Measurements from ENCODE around the gene CLSTN1.
"Not testable (repeated sequence)": the region's sequence is repeated elsewhere in the genome, so short reads cannot be mapped to it uniquely, and the experiment has no call there.

CLSTN1 gene

GRCh38 chr1:9794081-9794480 is 29.7 kb downstream of the CLSTN1 start:
- no peak for DNase-seq

DNA sequence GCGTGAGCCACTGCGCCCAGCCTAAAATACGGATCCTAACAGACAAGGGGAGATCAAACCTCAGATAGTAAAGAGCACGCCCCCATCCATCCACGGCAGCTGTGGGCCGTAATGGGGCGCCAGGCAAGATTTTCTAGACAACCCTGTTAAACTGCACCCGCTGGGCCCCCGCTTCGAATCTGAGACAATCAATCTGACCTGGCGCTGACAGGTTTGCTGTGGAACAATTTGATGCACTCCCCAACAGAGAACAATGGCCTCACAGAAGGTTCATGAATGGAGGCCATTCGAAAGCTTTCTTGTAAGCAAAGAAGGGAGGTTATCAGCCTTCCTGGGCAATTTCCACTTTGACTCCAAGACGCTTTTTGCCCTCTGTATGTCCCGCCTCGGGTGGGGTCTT is 30.5 kb downstream of the CLSTN1 start:
- no peak for DNase-seq

GRCh38 chr1:9792156-9793042 is 31.4 kb downstream of the CLSTN1 start:
- peak; percentile 54 for DNase-seq

DNA sequence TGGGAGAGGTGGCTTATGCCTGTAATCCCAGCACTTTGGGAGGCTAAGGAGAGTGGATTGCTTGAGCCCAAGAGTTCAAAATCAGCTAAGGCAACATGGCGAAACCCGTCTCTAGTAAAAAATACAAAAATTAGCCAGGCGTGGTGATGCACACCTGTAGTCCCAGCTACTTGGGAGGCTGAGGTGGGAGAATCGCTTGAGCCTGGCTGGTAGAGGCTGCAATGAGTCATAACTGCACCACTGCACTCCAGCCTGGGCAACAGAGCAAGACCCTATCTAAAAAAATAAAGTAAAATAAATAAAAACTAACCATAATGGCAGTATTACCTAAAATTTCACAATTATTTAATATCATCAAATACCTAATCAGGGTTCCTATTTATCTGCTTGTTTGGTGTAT is 34.1 kb downstream of the CLSTN1 start:
- not testable (repeated sequence) for DNase-seq

- no peak for DNase-seq
Observed at GRCh38 chr1:9787702-9788101, 36.1 kb downstream of the CLSTN1 start.

DNA sequence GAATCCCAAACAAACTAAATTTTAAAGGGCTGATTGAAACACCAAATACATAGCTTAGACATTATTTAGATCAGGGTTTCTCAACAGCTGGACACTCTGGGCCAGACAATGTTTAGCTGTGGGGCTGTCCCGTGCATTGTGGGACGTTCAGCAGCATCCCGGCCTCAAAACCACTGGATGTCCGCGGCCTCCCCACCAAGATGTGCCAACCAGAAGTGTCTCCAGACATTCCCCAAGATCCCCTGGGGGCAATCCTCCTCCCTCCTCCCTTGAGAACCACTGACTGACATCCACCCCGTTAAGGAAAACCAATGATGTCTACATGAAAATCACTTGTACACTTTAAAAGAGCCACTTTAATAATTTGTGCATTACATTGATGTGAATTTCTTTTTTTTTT is 38.4 kb downstream of the CLSTN1 start:
- no peak for DNase-seq

- peak; percentile 34 for DNase-seq
Observed at GRCh38 chr1:9784508-9785133, 39.1 kb downstream of the CLSTN1 start.

DNA sequence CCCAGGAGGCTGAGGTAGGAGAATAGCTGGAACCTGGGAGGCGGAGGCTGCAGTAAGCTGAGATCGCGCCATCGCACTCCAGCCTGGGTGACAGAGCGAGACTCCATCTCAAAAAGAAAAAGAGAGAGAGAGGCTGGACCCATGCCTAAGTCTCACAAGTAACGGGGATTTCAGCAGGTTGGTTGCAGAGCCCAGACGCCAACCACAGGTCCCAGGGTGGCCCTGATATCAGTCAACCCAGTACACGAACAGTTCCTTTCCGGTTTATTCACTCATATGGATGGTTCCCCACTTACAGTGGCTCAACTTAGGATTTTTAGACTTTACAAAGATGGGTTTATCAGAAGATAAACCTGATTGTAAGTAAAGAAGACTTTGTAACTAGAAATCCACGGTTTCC is 40.9 kb downstream of the CLSTN1 start:
- DNase-seq = no peak

GRCh38 chr1:9782116-9782751 is 41.5 kb downstream of the CLSTN1 start:
- no peak for DNase-seq

DNA sequence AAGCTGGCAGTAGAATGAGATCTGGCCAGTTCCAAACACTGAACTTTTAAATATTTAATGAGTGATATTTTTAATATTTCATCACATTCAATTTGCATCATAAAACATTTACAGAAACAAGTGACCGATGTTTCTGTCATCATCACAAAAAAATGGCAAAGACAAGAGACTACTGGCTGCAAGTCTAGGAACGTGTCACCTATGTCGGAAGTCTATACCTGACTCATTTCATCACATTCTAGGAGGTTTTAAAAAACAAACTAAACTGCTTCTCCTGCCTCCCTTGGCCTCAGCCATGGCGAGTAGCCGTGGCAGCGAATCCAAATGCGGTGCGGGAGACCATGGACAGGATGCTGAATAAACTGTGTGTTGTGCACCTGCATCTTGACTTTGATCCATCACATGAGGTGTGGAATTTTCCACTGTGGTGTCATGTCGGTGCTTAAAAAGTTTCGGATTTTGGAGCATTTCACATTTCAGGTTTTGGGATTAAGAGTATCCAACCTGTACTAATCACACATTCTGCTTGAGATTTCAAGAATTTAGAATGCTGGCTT is 43.1 kb downstream of the CLSTN1 start:
- DNase-seq = no peak

DNA sequence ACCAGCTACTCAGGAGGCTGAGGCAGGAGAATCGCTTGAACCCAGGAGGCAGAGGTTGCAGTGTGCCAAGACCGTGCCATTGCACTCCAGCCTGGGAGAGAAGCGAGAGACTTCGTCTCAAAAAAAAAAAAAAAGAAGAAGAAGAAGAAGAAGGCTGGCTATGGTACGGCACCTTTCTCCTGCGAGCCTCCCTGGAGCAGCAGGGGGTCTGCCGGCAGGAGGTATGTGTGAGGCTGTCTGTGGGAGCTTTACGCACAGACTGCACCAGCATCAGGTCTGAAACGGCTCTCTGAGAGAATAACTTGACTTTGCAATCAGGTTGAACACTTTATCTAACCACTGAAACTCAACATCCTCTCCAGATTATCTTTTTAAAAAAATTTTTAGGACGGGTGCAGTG is 44.9 kb downstream of the CLSTN1 start:
- no peak for DNase-seq

DNA sequence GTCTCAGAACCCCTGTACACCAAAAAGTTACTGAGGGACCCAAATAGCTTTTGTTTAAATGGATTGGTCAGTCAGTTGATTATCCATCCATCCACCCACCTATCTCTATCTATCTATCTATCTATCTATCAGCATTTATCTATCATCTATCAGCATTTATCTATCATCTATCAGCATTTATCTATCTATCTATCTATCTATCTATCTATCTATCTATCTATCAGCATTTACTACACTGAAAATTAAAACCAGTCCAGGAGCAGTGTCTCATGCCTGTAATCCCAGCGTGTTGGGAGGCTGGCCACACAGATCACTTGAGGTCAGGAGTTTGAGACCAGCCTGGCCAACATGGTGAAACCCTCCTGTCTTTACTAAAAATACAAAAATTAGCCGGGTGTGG is 47.1 kb downstream of the CLSTN1 start:
- no peak for DNase-seq

DNA sequence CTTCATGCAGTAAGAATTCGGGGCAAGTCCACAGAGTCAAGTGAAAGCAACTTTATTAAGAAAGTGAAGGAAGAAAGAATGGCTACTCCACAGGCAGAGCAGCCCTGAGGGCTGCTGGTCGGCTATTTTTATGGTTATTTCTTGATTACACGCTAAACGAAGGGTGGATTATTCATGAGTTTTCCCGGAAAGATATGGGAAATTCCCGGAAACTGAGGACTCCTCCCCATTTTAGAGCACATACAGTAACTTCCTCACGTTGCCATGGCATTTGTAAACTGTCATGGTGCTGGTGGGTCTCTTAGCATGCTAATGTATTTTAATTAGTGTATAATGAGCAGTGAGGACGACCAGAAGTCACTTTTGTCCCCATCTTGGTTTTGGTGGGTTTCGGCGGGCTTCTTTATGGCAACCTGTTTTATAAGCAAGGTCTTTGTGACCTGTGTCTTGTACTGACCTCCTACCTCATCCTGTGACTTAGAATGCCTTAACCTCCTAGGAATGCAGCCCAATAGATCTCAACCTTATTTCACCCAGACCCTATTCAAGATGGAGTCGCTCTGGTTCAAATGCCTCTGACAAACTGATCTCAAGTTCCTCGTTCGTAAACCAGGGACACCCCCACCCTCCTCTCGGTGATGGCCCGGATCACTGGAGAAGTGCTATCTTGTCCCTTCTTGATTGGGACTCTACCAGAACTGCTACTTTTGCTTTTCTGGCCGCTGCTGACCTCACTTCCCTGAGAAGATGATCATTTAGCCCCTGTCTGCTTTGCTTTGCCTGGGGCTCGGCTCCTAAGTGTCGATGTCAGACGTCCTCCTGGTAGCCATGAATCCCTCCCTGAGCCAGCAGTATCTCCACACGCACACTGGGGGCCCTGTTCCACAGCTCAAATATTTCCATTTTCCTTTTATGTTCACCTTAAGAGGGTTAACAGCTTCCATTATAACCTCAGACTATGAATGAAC is 48.8 kb downstream of the CLSTN1 start:
- DNase-seq = no peak

DNA sequence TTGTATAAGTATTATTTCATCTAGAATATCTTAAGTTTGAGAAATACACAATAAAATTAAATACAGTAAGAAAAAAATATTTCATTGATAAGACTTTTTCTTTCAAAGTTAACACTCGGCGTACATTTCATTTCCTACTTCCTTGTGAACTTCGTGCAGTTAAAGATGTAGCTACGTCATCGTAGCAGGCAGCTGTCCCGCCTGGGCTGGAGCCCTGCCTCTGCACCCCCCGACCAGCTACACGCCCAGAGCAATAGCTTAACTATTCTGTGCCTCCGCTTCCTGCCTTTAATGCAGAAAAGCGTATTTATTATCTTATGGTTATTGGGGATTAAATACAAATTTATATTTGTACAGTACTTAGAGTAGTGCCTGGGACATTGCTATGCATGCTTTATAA is 53.5 kb downstream of the CLSTN1 start:
- no peak for DNase-seq

GRCh38 chr1:9768983-9769382 is 54.8 kb downstream of the CLSTN1 start:
- DNase-seq = no peak

DNA sequence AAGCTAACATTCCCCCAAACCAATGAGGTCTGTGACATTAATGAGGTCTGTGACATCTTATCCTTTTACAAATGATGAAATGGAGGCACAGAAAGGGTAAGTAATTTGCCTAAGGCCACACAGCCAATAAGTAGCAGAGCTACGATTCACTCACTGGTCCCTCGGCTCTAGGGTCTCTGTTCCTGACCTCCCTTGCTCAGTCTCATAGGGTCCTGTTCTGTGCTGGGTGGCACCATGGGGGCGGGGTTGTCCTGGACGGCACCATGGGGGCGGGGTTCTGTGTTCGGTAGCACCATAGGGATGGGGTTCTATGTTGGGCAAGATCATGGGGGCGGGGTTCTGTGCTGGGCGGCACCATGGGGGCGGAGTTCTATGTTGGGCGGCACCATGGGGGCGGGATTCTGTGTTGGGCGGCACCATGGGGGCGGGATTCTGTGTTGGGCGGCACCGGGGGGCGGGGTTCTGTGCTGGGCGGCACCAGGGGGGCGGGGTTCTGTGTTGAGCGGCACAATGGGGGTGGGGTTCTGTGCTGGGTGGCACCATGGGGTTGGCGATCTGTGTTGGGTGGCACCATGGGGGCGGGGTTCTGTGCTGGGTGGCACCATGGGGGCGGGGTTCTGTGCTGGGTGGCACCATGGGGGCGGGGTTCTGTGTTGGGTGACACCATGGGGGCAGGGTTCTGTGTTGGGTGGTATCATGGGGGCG is 55.6 kb downstream of the CLSTN1 start:
- DNase-seq = no peak

DNA sequence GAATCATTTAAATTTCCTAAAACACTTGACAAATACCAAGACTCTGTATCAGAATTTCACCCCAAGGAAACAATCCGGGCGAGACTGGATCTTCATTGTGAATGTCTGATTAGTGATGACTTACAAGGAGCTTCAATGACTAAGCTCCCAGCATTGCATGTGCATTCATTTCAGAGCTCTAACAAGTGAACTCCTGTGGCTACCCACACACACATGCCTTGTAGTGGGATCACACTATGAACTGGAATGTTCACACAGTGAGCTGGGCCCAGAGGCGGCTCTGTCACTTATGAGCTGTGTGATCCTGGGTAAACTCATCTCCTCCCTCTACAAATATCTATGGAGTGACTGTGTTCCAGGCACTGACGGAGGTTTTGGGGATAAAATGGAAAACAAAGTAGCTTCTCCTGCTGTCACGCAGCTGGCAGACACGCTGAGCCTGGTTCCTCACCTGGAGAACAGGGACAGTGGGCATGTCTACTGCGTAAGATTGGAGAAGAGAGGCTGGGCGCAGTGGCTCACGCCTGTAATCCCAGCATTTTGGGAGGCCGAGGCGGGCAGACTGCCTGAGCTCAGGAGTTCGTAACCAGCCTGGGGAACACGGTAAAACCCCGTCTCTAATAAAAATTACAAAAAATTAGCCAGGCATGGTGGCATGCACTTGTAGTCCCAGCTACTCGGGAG is 56.9 kb downstream of the CLSTN1 start:
- DNase-seq = no peak

DNA sequence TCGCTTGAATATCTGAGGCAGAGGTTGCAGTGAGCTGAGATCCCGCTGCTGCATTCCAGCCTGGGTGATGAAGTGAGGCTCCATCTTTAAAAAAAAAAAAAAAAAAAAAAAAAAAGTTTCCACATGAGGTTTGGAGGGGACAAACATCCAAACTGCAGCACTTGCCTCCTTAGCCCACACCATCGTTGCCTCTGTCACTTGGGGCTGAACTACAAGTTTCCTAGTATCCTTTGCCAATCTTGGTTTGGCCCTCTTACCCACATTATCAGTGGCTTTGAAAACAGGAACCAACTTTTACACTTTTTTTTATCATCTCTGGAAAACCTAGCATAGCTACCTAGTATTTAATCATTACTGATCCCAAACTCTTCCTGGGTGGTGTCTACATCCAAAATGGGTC is 59.2 kb downstream of the CLSTN1 start:
- no peak for DNase-seq

- DNase-seq = no peak
Observed at GRCh38 chr1:9763914-9764313, 59.9 kb downstream of the CLSTN1 start.

- not testable (repeated sequence) for DNase-seq
Observed at GRCh38 chr1:9762446-9762845, 61.3 kb downstream of the CLSTN1 start.

DNA sequence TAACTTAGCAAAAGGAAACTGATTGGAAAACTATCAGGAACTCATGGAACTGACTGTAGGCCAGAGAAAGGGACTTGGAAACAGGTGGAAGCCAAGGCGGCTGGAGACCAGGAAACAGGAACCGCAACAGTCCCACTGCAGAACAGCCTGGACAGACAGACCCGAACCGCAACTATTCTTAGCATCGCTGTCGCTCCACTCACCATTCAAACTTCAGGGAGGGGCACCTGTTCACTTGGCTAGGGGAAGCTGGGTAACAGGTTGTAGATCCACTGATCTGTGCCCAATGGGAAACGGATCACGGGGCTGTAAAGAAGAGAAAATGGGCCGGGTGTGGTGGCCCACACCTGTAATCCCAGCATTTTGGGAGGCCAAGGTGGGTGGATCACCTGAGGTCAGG is 61.9 kb downstream of the CLSTN1 start:
- no peak for DNase-seq
